GM18951 (cell line): ENCODE results near the gene ARHGAP30.

ENCODE experiments used
- POLR2A ChIP-seq: IDR thresholded peaks from 4 replicates; pipeline ENCODE4 v1.6.1; 2011; ENCODE audit warnings: mild to moderate bottlenecking; ENCODE audit not compliant: insufficient read length, insufficient read depth; ENCODE audit errors: extremely low read depth
- in situ Hi-C: fragments of 300-500 bp; cut with MboI; formaldehyde crosslinking; loops from one replicate; pipeline ENCODE4 v1.12.0; 2022; ENCODE audit warnings: low sequenced_read_pairs, mixed read lengths, inconsistent platforms; ENCODE audit not compliant: unreplicated experiment

The ARHGAP30 gene

DNA sequence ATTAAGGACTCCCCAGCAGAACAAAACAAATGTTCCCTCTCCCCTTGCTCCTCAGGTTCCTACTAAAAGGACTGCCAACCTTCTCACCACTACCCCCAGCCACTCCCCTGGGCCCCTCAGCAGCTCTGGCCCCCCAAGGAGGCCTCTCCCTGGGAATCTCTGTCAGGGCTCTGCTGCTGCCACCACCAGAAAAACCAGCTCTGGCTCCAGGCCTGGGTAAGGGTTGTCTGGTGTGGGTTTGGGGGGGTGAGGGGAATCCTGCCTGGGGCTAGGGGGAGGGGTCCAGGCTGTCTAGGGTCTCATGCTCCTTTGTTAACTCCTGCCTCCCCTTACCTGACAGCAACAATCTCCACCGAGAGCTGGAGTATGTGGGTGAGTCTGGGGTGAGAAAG is 14.9 kb upstream of the ARHGAP30 start:
- TF ChIP-seq POLR2A, result no peak
- in situ Hi-C loops, result no loop called here

DNA sequence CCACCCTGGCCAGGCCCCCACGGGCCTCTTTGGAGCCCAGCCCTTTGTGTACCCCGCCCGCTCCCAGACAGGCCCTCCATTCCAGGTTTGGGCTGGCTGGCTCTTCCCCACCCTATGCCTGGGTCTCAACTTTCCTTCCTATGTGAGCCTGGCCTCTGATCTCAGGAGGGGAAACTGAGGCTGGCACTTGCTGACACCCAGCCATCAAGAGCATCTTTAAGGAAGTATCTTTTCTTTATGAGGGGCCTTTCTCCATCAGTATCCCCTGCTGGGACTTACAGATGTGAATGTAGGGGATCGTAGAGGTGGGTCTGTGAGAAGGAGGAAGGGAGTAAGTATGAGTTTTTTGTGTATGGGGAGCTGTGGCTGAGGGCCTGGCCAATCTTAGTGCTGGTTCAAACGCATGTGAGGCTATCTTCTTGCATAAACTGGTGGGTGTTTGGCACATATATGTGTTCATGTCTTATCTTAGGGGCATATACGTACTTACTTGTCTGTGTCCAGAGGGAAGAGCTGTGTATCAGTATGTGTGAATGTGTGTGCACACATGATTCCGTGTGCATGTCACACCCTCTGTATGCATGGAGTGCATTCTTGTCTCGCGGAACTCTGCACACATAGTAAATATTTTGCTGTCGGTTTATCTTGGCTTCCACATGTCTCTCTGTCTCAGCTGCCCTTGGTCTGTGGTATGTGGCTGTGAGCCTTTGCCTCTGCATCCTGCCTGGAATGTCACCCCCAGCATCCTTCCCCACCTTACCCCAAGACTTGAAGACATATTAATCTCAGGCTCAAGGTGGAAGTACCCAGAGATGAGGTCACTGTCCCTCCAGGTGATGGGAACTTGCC is 14.3 kb upstream of the ARHGAP30 start:
- no peak for TF ChIP-seq POLR2A
- in situ Hi-C loops, result no loop called here

- in situ Hi-C loops, result no loop called here
- no peak for TF ChIP-seq POLR2A
These were observed 13.5 kb upstream of the ARHGAP30 start for GRCh38 chr1:161082996-161083747.

DNA sequence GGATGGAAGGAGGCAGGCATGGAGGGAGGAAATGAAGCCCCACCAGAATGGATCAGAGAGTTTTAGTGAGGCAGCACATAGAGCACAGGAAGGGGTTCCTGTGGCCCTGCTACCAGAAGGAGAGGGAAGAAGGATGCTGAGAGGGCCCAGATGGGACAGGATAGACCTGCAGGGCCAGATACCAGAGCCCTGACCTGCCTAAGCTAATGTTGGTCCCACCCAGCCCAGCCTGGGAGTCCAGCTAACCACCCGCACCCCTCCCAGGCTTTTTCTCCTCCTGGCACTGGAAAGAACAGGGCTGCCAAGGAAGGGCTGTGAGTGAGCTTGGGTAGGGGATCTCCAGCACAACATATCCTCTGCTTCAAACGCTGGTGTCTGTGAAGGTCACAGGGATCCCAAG is 12.8 kb upstream of the ARHGAP30 start:
- in situ Hi-C loops, result no loop called here
- no peak for TF ChIP-seq POLR2A

GRCh38 chr1:161081519-161081918 is 11.8 kb upstream of the ARHGAP30 start:
- TF ChIP-seq POLR2A, result no peak
- in situ Hi-C loops, result no loop called here

- in situ Hi-C loops, result no loop called here
These were observed 11.0 kb upstream of the ARHGAP30 start for GRCh38 chr1:161080441-161081405.

DNA sequence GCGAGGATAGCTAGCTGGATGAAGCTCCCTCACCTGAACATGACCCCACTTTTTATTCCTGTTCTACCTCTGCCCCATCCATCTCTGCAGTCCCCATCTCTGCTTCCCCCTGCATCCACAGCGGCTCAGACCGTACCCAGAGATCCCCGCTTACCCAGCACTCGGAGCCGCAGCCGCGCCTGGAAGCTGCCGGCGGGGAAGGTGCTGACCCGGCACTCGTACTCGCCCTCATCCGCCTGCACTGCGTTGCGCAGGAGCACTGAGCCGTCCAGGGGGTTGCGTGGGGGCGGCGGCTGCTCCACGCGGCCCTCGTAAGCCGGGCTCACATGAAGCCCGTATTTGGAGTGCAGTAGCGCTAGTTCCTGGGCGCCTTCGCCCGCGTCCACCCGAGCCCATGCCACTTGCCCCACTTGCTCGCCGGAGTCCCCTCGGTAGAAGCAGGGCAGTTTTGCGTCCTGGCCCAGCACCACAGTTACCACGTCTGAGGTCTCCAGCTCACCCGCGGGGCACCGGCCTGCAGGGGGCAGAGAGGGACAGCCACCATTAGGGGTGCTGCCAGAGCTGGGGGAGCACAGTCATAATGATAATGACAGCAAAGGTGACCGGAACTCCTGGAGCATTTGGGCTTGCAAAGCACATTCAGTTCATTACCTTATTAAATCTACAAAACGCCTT is 9.9 kb upstream of the ARHGAP30 start:
- in situ Hi-C loops, result no loop called here
- TF ChIP-seq POLR2A, result no peak

More at GRCh38 chr1:161080441-161081405, 11.0 kb upstream of the ARHGAP30 start:
- TF ChIP-seq POLR2A, result no peak

- no peak for TF ChIP-seq POLR2A
These were observed 7.7 kb upstream of the ARHGAP30 start for GRCh38 chr1:161077426-161077825.

GRCh38 chr1:161076410-161076809 is 6.7 kb upstream of the ARHGAP30 start:
- in situ Hi-C loops, result no loop called here
- TF ChIP-seq POLR2A, result no peak

More at GRCh38 chr1:161077426-161077825, 7.7 kb upstream of the ARHGAP30 start:
- in situ Hi-C loops, result no loop called here

DNA sequence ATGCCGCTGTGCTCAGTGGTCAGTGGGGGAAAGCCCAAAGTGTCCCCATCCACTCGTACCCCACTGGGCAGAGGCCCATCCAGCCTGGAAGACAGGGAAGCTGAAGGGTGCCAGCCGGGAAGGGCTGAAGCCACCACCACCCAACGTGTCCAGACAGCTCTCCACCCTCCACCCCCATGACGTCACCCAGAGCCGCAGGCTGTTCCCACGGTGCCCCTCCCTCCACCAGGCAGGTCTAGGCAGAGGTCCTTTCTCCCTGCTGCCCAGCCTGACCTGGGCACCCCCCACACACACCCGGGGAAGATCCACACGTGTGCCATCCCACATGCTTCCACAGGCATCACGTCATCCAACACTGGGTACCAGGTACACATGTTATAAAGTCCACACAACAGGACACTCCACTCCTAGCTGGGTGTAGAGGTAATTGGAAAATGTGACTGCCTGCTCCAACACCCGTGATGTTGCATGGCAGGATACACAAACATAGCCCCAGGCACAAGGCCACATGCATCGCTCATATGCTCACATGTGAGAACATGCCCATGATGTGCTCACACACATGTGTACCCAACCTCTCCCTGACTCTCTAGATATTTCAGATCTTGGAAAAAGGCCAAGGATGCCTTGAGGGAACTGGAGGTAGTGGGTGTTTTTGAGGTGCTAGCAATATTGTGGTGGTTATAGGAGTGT is 5.1 kb upstream of the ARHGAP30 start:
- TF ChIP-seq POLR2A, result no peak
- in situ Hi-C loops, result no loop called here

- in situ Hi-C loops, result no loop called here
- TF ChIP-seq POLR2A, result no peak
These were observed 3.9 kb upstream of the ARHGAP30 start for GRCh38 chr1:161073474-161074121.
